GM03348 (cell line): ENCODE data around the gene TLK2.

ENCODE experiments used
- DNase-seq: peaks from one replicate; pipeline ENCODE4 v3.0.0; 2012; ENCODE audit warnings: low spot score

The TLK2 gene

GRCh38 chr17:62628831-62629555, 150.4 kb downstream of the TLK2 start:
- peak; percentile 58 for DNase-seq

GRCh38 chr17:62629556-62630364, 151.1 kb downstream of the TLK2 start:
- DNase-seq = peak; percentile 40

- peak; percentile 39 for DNase-seq
Observed at GRCh38 chr17:62630365-62631085, 151.9 kb downstream of the TLK2 start.

- no peak for DNase-seq
Observed at GRCh38 chr17:62631086-62631935, 152.7 kb downstream of the TLK2 start.

GRCh38 chr17:62631936-62632924, 153.6 kb downstream of the TLK2 start:
- DNase-seq = no peak

GRCh38 chr17:62637809-62638208, 159.2 kb downstream of the TLK2 start:
- DNase-seq = no peak

- no peak for DNase-seq
Observed at GRCh38 chr17:62641153-62641552, 162.5 kb downstream of the TLK2 start.

GRCh38 chr17:62641951-62642350, 163.3 kb downstream of the TLK2 start:
- DNase-seq = no peak

GRCh38 chr17:62643496-62643895, 164.9 kb downstream of the TLK2 start:
- DNase-seq = no peak

- DNase-seq = no peak
Observed at GRCh38 chr17:62644487-62645173, 166.0 kb downstream of the TLK2 start.

- DNase-seq = peak; percentile 32
Observed at GRCh38 chr17:62648251-62648955, 169.8 kb downstream of the TLK2 start.

GRCh38 chr17:62648956-62649294, 170.3 kb downstream of the TLK2 start:
- DNase-seq = no peak

- DNase-seq = no peak
Observed at GRCh38 chr17:62649570-62649969, 170.9 kb downstream of the TLK2 start.

- no peak for DNase-seq
Observed at GRCh38 chr17:62650587-62650986, 172.0 kb downstream of the TLK2 start.

- DNase-seq = peak; percentile 87
Observed at GRCh38 chr17:62652251-62653001, 173.8 kb downstream of the TLK2 start.

GRCh38 chr17:62653002-62653825, 174.6 kb downstream of the TLK2 start:
- peak; percentile 83 for DNase-seq

- DNase-seq = peak; percentile 86
Observed at GRCh38 chr17:62653826-62654761, 175.5 kb downstream of the TLK2 start.
